Right cardiac atrium (tissue), 5 donors: ENCODE measurements around the gene SIX5. TPM values are rescaled to one million over a fixed set of nuclear protein-coding genes. Genes with fewer than 3 reads are reported as not detected.
A peak's percentile ranks its signal among the peaks of the same experiment; 100 is the strongest.

Source experiments
- ATAC-seq, 2 donors: fragments of 200-7000 bp; cut with Tn5 transposase; one replicate each; pipeline versions ENCODE4 v1.8.0 to v1.9.1; 2020; ENCODE audit warnings: moderate library complexity in 2 of 2, mild to moderate bottlenecking in 1 of 2
- DNase-seq, 3 donors: peaks; one replicate each; pipeline ENCODE4 v3.0.0-alpha.2; 2020
- H3K27ac ChIP-seq: one replicate; pipeline ENCODE4 v1.5.1; 2013; ENCODE audit warnings: mild to moderate bottlenecking, low read length, control low read depth, moderate library complexity
- H3K27me3 ChIP-seq: one replicate; pipeline ENCODE4 v1.6.1; 2013; ENCODE audit not compliant: control insufficient read depth, insufficient read depth
- H3K4me1 ChIP-seq: one replicate; pipeline ENCODE4 v1.6.1; 2013; ENCODE audit warnings: low read length; ENCODE audit not compliant: control insufficient read depth, insufficient read depth
- H3K4me3 ChIP-seq: one replicate; pipeline ENCODE4 v1.5.1; 2013; ENCODE audit warnings: low read length, control low read depth
- H3K9me3 ChIP-seq: one replicate; pipeline ENCODE4 v1.6.1; 2013; ENCODE audit warnings: low read length; ENCODE audit not compliant: control insufficient read depth
- WGBS: extraction: QIAGEN DNeasy Blood & Tissue Kit; methylation state at CpG from one replicate; pipeline ENCODE4 v1.1.7; 2013; 5-methylcytosine and 5-hydroxymethylcytosine counted together
- intact Hi-C, 4 donors: fragments of 100-400 bp; cut with DNase I; formaldehyde crosslinking; loops; one replicate each; pipeline versions ENCODE4 v1.11.0 to v1.14.0; 2022 to 2023
- polyA plus RNA-seq: library from polyadenylated mRNA; stranded (reverse); fragments of 200-250 nt; gene quantifications from one replicate; pipeline ENCODE4 v1.2.3, GENCODE V29; 2013
- total RNA-seq, 4 donors: library from RNA; stranded (reverse); fragmentation: NEBNext Ultra II Directional; extraction: Animal tissue kit (Norgen Biotek cat#: 25700); gene quantifications; one replicate each; pipeline ENCODE4 v1.2.1, GENCODE V29; 2021
- donor health status: healthy with polysubstance abuse.
- donor health status: DM: no; HTN: yes; CAD: no.
- donor health status: DM: no; HTN: no; CAD: no.
- donor health status: DM: no; HTN: yes; CAD: no; lungs with severe emphysema.
- donor health status: DM: yes; HTN: yes; CAD: no.

SIX5 gene
- total and polyA plus RNA-seq, 5 donors, result 15.8 to 33.2 (median 23.9) TPM

GRCh38 chr19:45765702-45766295 lies 3.3 kb downstream of the SIX5 start:
- intact Hi-C loops, result loop anchor here in 1 of 4 donors (5.0 to 10.0 kb wide), 2 partner anchors 51 to 73 kb away; partner anchors contain the start of genes QPCTL and SNRPD2
- Histone ChIP-seq H3K4me3 (no peak overlapping the region), H3K27ac (peak overlapping the region; percentile 99), H3K27me3 (no peaks in the 10 kb centered on the region), H3K4me1 (no peaks in the 10 kb centered on the region), H3K9me3 (no peaks in the 10 kb centered on the region)
- 54% methylated on average over 23 of the region's 23 CpGs for WGBS
- ATAC-seq (no peak), DNase-seq (peak in 2 of 3 donors; percentile 77 to 84)

- Histone ChIP-seq H3K4me3 (no peak overlapping the region), H3K27ac (peak overlapping the region; percentile 86), H3K27me3 (no peaks in the 10 kb centered on the region), H3K9me3 (no peaks in the 10 kb centered on the region), H3K4me1 (no peaks in the 10 kb centered on the region)
- WGBS, result 36% methylated on average over 21 of the region's 21 CpGs
- peak in 2 of 3 donors; percentile 82 to 83 for DNase-seq
- intact Hi-C loops, result loop anchor here in 1 of 4 donors (5.0 to 10.0 kb wide), 2 partner anchors 50 to 73 kb away; partner anchors contain the start of genes QPCTL and SNRPD2
- ATAC-seq, result peak in 1 of 2 donors; percentile 1
Measured at GRCh38 chr19:45764945-45765701, 3.9 kb downstream of the SIX5 start.

DNA sequence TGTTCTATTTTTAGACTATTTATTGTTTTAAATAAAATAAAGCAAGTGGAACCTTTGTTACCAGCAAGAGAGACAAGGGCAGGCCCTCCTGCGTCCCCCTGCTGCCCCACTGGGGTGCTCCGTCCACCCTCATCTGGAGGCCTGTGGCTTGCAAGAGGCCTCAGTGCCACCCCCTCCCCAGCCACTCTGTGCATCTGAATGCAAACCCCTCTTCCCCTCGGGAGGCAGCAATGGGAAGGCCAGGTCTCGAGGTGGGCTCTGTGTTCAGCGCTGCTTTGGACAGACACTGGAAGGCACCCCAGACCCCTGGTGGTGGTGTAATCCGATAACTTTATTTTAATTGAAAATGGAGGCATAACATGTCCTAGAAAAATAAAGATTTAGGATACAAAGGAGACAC lies 4.6 kb downstream of the SIX5 start:
- intact Hi-C loops, result loop anchor here in 1 of 4 donors (10.0 kb wide), 1 partner anchor 50 kb away; no protein-coding TSS in a partner anchor
- H3K27ac ChIP-seq, result peak overlapping the region; percentile 86
- ATAC-seq, result no peak
- no peaks in the 10 kb centered on the region for H3K9me3 ChIP-seq
- H3K4me3 ChIP-seq, result no peak overlapping the region
- H3K27me3 ChIP-seq, result no peaks in the 10 kb centered on the region
- DNase-seq, result no peak
- WGBS, result 47% methylated on average over 6 of the region's 6 CpGs
- no peaks in the 10 kb centered on the region for H3K4me1 ChIP-seq

GRCh38 chr19:45763691-45764294 lies 5.3 kb downstream of the SIX5 start:
- no peak overlapping the region for H3K4me3 ChIP-seq
- intact Hi-C loops, result loop anchor here in 1 of 4 donors (10.0 kb wide), 1 partner anchor 49 kb away; no protein-coding TSS in a partner anchor
- 36% methylated on average over 27 of the region's 27 CpGs for WGBS
- no peaks in the 10 kb centered on the region for H3K9me3 ChIP-seq
- H3K27me3 ChIP-seq, result no peaks in the 10 kb centered on the region
- ATAC-seq (no peak), DNase-seq (peak in 1 of 3 donors; percentile 67)
- peak overlapping the region; percentile 22 for H3K27ac ChIP-seq
- H3K4me1 ChIP-seq, result no peaks in the 10 kb centered on the region

GRCh38 chr19:45762870-45763631 lies 6.0 kb downstream of the SIX5 start:
- H3K4me3 ChIP-seq, result no peak overlapping the region
- no peaks in the 10 kb centered on the region for H3K27me3 ChIP-seq
- H3K27ac ChIP-seq, result no peak overlapping the region
- peak in 2 of 3 donors; percentile 38 to 49 for DNase-seq
- H3K9me3 ChIP-seq, result no peaks in the 10 kb centered on the region
- H3K4me1 ChIP-seq, result no peaks in the 10 kb centered on the region
- ATAC-seq, result no peak
- intact Hi-C loops, result loop anchor here in 1 of 4 donors (10.0 kb wide), 1 partner anchor 48 kb away; no protein-coding TSS in a partner anchor
- WGBS, result 85% methylated on average over 15 of the region's 15 CpGs

DNA sequence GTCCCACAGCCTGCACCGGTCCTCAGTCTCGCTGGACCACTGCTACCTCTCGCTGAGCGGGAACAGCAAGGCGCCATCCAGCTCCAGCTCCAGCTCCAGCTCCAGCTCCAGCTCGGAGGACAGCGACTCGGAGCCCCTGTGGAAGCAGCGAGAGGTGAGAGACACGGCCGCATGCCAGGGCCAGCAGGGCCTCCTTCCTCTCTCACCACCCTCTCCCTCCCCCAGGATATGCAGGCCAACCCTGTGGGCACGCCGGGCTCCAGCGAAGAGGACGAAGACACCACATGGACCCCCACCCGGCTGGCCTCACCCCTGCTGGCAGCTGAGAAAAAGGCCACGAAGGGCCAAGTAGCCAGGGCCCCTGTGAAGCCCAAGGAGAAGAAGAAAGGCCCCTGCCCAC lies 7.3 kb downstream of the SIX5 start:
- H3K4me1 ChIP-seq, result no peaks in the 10 kb centered on the region
- intact Hi-C loops, result loop anchor here in 1 of 4 donors (10.0 kb wide), 1 partner anchor 47 kb away; no protein-coding TSS in a partner anchor
- 61% methylated on average over 17 of the region's 17 CpGs for WGBS
- H3K27ac ChIP-seq, result no peak overlapping the region
- DNase-seq (peak in 2 of 3 donors; percentile 66 to 79), ATAC-seq (no peak)
- no peak overlapping the region for H3K4me3 ChIP-seq
- H3K9me3 ChIP-seq, result no peaks in the 10 kb centered on the region
- H3K27me3 ChIP-seq, result no peaks in the 10 kb centered on the region

- Histone ChIP-seq H3K4me3 (no peak overlapping the region), H3K27ac (no peak overlapping the region), H3K9me3 (no peaks in the 10 kb centered on the region), H3K27me3 (no peaks in the 10 kb centered on the region), H3K4me1 (no peaks in the 10 kb centered on the region)
- intact Hi-C loops, result no loop called here
- ATAC-seq, result no peak
- 87% methylated on average over 9 of the region's 9 CpGs for WGBS
- DNase-seq, result no peak
Measured at GRCh38 chr19:45758921-45759320, 10.1 kb downstream of the SIX5 start.

DNA sequence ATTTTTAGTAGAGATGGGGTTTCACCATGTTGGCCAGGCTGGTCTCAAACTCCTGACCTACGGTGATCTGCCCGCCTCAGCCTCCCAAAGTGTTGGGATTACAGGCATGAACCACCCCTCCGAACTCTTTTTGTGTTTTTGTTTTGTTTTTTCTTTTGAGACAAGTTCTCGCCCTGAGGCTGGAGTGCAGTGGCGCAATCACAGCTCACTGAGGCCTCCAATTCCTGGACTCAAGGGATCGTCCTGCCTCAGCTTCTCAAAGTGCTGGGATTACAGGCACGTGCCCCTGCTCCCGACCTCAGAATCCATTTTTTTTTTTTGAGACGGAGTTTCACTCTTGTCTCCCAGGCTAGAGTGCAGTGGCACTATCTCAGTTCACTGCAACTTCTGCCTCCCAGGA lies 11.4 kb downstream of the SIX5 start:
- no peak for ATAC-seq

GRCh38 chr19:45754323-45754722 lies 14.7 kb downstream of the SIX5 start:
- no peak for DNase-seq
- intact Hi-C loops, result no loop called here
- H3K27me3 ChIP-seq, result no peaks in the 10 kb centered on the region
- no peaks in the 10 kb centered on the region for H3K9me3 ChIP-seq
- no peak for ATAC-seq
- H3K27ac ChIP-seq, result no peak overlapping the region
- no peaks in the 10 kb centered on the region for H3K4me1 ChIP-seq
- H3K4me3 ChIP-seq, result no peak overlapping the region
- WGBS, result 88% methylated on average over 8 of the region's 8 CpGs

More for the DNA sequence above, 11.4 kb downstream of the SIX5 start:
- intact Hi-C loops, result no loop called here
- Histone ChIP-seq H3K4me3 (no peak overlapping the region), H3K27ac (no peak overlapping the region), H3K27me3 (no peaks in the 10 kb centered on the region), H3K9me3 (no peaks in the 10 kb centered on the region), H3K4me1 (no peaks in the 10 kb centered on the region)
- no peak for DNase-seq
- WGBS, result 81% methylated on average over 9 of the region's 9 CpGs

DNA sequence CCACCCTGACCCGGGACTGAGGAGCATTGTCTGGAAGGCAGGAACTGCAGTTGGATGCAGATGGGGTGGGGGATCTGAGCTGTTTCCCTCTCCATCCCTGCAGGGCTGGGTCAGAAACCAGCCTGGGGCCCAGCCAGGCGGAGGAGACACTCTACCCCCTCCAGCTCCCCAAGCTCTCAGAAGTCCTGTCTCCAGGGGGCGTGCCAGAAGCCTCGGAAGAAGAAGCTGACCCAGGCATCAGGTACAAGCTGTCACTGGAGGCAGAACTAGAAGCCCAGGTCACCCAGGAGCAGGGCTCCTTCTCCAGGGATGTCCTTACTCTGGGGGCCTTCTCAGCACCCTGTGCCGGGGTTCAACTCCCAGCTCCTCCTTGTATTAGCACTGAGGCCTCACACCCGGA lies 15.5 kb downstream of the SIX5 start:
- H3K27me3 ChIP-seq, result no peaks in the 10 kb centered on the region
- H3K9me3 ChIP-seq, result no peaks in the 10 kb centered on the region
- no peak overlapping the region for H3K4me3 ChIP-seq
- 64% methylated on average over 6 of the region's 6 CpGs for WGBS
- H3K27ac ChIP-seq, result no peak overlapping the region
- DNase-seq, result no peak
- H3K4me1 ChIP-seq, result no peaks in the 10 kb centered on the region
- ATAC-seq, result peak in 1 of 2 donors; percentile 10
- intact Hi-C loops, result no loop called here
